Midbrain (tissue), 1 donor: Measurements from ENCODE around the gene DHRS4.
"Not testable (repeated sequence)": the region's sequence is repeated elsewhere in the genome, so short reads cannot be mapped to it uniquely, and the experiment has no call there.

Experiments used
- DNase-seq: peaks from one replicate; lab custom pipeline; 2025; lab: John Stamatoyannopoulos, UW

Gene DHRS4

GRCh38 chr14:23941230-23941629, 12.3 kb upstream of the DHRS4 start:
- no peak for DNase-seq

DNA sequence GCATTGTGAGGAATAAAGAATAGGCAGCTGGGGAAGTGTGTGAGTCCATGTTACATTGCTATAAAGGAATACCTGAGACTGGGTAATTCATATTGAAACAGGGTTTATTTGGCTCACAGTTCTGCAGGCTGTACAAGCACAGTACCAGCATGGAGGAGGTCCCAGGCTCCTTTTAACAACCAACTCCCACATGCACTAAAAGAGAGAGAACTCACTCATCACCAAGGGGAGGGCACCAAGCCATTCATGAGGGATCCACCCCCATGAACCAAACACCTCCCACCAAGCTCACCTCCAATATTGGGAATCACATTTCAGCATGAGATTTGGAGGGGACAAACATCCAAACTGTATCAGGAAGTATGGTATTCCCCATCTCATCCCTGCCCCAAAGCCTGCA, 11.9 kb upstream of the DHRS4 start:
- no peak for DNase-seq

GRCh38 chr14:23942587-23942986, 11.0 kb upstream of the DHRS4 start:
- DNase-seq, result no peak

GRCh38 chr14:23949069-23949468, 4.5 kb upstream of the DHRS4 start:
- not testable (repeated sequence) for DNase-seq

DNA sequence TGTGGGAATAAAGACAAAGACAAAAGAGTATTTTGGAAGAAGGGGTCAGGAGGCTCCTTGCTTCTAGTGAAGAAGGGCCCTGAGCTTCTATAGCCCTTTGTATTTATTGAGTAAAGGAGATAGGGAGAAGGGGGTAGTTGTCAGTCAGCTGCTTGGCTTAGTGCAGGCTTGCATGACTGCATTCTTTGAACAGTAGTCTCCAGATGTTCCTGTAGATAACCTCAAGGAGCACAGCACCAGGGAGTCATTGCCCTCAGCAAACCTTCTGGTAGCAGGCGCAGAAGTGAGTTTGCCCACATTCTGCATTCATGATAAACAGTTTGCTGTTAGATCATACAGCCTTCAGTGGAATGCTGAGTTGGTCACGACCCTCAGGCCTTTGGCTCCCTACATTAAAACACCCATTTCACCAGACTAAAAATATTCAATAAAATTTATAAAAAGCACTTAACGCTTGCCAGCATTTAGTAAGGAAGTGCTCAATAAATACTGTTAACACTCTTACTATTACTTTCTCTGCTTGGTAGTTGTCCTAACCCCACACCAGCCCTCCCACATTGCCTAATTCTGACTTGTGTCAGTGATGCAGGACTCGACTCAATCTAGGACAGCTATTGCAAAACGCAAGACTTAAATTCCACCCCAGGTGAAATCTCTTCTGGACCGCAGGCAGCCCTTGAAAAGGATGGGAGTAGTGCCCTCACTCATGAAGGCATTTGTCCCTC, 3.0 kb upstream of the DHRS4 start:
- DNase-seq, result no peak

GRCh38 chr14:23951136-23951466, 2.5 kb upstream of the DHRS4 start:
- not testable (repeated sequence) for DNase-seq

DNA sequence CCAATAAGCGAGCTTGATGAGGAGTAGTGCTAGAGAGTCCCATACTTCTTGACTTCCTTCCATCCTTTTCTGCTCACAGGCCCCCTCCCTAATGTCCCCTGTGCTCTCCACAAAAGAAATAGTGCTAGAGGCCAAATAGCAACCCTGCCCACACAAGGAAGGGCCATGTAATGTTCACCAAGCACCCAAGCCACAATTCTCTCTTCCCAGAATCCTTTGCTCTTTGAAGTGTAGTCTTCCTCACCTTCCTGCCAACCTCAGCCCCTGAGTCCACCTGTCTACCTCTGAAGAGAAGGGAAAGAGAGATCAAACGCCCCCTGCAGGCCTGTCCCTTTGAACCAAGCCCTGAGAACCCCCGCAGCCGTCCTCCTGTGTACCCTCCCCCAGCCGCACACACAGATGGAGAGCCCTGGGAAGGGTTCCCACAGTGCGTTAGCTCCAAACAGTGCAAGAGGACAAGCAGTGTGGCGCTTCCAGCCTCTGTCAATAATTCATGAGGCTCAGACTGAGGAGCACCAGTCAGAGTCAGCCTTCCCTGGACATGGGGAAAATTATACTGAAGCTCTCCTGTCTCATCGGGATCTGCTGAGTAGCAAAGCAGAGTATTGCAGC, 1.9 kb upstream of the DHRS4 start:
- peak; percentile 38 for DNase-seq

GRCh38 chr14:23953116-23953463, 480 bp upstream of the DHRS4 start:
- not testable (repeated sequence) for DNase-seq

DNA sequence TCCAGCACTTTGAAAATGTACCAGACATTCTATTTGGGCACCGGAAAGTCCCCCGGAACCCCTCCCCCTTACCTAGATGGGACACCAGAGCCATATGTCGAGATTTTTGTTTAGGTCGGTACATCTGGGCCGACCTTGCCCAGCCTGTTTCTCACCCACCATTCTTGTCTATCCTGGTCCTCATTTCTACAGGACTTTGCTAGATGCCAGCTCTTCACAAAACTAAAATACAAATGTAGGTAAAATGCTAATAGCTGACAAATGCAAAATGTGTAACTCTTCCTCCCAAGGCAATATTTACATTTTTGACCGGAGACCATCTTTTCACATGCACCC, 677 bp downstream of the DHRS4 start:
- not testable (repeated sequence) for DNase-seq

GRCh38 chr14:23954965-23955364, 1.4 kb downstream of the DHRS4 start:
- DNase-seq, result not testable (repeated sequence)

DNA sequence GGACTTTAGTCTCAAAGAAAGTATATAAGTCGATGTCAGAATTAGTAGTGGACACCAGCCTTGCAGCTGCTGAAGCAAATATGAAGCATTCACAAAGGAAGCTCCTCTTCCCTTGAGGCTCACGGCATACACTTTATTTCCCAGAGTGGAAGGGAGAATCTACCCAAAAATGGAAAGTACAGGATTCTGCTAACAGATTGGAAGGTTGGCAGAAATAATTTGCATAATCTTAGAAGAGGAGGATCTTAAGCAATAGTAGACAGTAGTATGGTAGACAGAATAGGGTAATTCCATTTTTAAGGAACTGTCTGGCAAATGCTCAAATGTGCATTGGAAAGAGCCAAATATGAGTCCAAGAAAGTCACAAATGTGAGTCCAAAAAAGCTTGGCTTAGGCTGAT, 2.2 kb downstream of the DHRS4 start:
- DNase-seq, result not testable (repeated sequence)

- not testable (repeated sequence) for DNase-seq
Observed at GRCh38 chr14:23957913-23958569, 4.5 kb downstream of the DHRS4 start.

GRCh38 chr14:23960899-23961298, 7.3 kb downstream of the DHRS4 start:
- not testable (repeated sequence) for DNase-seq

GRCh38 chr14:23961704-23962103, 8.1 kb downstream of the DHRS4 start:
- not testable (repeated sequence) for DNase-seq

DNA sequence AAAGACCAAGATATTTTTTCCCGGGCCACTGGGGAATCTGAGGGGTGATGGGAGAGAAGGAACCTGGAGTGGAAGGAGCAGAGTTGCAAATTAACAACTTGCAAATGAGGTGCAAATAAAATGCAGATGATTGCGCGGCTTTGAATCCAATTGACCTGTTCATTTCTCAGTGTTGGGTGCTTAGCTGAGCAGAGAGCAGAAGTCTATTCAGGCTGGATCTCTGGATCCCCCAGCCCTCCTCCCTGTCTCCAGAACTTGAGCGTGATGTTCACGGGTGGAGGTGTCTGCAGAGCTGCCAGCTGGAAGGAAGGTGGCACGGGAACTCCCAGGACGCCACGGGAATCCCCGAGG, 15.5 kb downstream of the DHRS4 start:
- not testable (repeated sequence) for DNase-seq

DNA sequence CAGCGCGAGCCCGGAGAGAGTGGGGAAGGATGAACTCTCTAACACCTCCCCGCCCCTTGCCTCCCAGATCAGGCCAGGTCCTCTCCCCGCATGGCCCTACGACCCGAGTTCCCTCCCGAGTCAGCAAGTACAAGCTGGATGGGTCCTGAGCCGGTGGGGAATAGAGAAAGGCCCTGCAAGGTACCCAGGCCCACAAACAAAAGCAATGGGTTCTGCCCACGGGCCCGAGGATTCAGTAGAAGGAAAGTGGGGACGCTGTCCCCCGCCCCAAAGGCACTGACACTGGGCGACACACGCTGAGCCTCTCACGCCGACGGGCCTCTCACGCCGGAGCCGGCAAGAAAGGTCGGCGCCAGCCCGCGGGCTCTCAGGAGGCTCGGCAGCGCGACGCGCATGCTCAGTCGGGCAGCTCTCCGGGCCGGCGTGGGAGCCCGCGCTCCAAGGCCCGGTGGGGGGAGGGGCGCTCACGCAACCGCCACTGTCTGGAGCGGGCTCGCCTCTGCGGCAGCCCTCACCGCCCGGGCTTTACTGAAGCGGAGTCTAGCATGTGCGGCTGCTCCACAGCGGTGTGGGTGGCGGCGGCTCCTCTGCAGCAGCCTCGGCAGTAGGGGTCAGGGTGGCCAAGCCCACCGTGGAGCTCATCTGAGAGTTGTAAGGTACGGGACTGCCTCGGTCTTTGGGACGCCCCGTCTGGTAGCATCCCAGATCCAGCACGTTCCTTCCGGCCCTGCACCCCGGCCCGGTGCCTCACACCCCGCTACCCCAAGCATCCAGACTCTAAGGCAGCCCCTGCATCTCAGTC, 16.1 kb downstream of the DHRS4 start:
- DNase-seq, result peak; percentile 20

DNA sequence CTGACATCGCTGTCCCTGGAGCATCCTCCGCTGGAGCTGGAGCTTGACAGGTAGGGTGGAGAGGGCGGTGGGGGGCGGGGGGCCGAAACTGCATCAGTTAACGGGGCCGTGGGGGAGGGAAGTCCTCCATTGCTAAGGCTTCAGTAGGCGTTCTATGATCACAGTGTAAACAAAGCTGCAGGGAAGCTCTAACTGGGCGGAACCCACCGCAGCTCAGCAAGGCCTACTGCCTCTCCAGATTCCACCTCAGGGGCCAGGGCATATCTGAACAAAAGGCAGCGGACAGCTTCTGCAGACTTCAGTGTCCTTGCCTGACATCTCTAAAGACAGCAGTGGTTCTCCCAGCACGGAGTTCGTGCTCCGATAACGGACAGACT, 16.7 kb downstream of the DHRS4 start:
- DNase-seq, result not testable (repeated sequence)

GRCh38 chr14:23973178-23973577, 19.6 kb downstream of the DHRS4 start:
- not testable (repeated sequence) for DNase-seq

- not testable (repeated sequence) for DNase-seq
Observed at GRCh38 chr14:23974041-23974440, 20.5 kb downstream of the DHRS4 start.

DNA sequence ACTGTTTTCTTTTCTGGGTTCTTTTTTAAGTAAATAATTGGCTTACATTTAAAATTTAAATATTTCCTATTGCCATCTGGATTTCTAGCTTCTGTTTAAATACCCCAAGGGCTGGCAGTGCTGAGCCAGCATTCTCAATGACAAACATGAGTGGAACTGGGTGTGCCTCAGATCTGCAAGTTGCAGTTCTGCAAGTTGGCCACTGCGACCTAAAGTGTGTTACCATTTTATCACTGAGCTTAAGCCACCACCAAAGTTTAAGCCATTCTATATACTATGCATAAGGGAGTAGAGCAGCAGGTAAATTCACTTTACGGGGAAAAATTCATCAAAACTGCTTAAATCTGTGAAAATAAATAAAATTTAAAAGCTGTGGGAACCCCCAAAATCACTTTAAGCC, 23.6 kb downstream of the DHRS4 start:
- DNase-seq, result not testable (repeated sequence)

GRCh38 chr14:23981951-23982813, 28.6 kb downstream of the DHRS4 start:
- not testable (repeated sequence) for DNase-seq
